ENCODE results near the gene AVPR2.

The AVPR2 gene

GRCh38 chrX:153953892-153954557 is 49.6 kb downstream of the AVPR2 start:
- in situ Hi-C loops (cut with MboI; ENCODE audit: low sequenced_read_pairs, unreplicated experiment): no loop called here
- no peak for TF ChIP-seq CTCF (IDR thresholded peaks at IDR 0.05; ENCODE audit: borderline replicate concordance, control extremely low read depth, extremely low read depth, insufficient read depth, missing control alignments)

GRCh38 chrX:153954558-153955227 is 50.2 kb downstream of the AVPR2 start:
- DNase-seq (ENCODE audit: low spot score): no peak
- in situ Hi-C loops (cut with MboI; ENCODE audit: low sequenced_read_pairs, unreplicated experiment): no loop called here
- no peak for TF ChIP-seq CTCF (IDR thresholded peaks at IDR 0.05; ENCODE audit: borderline replicate concordance, control extremely low read depth, extremely low read depth, insufficient read depth, missing control alignments)

More at GRCh38 chrX:153953892-153954557, 49.6 kb downstream of the AVPR2 start:
- DNase-seq (ENCODE audit: low spot score): no peak

GRCh38 chrX:153955228-153955732 is 50.8 kb downstream of the AVPR2 start:
- in situ Hi-C loops (cut with MboI; ENCODE audit: low sequenced_read_pairs, unreplicated experiment): no loop called here
- no peak for DNase-seq (ENCODE audit: low spot score)
- no peak for TF ChIP-seq CTCF (IDR thresholded peaks at IDR 0.05; ENCODE audit: borderline replicate concordance, control extremely low read depth, extremely low read depth, insufficient read depth, missing control alignments)

DNA sequence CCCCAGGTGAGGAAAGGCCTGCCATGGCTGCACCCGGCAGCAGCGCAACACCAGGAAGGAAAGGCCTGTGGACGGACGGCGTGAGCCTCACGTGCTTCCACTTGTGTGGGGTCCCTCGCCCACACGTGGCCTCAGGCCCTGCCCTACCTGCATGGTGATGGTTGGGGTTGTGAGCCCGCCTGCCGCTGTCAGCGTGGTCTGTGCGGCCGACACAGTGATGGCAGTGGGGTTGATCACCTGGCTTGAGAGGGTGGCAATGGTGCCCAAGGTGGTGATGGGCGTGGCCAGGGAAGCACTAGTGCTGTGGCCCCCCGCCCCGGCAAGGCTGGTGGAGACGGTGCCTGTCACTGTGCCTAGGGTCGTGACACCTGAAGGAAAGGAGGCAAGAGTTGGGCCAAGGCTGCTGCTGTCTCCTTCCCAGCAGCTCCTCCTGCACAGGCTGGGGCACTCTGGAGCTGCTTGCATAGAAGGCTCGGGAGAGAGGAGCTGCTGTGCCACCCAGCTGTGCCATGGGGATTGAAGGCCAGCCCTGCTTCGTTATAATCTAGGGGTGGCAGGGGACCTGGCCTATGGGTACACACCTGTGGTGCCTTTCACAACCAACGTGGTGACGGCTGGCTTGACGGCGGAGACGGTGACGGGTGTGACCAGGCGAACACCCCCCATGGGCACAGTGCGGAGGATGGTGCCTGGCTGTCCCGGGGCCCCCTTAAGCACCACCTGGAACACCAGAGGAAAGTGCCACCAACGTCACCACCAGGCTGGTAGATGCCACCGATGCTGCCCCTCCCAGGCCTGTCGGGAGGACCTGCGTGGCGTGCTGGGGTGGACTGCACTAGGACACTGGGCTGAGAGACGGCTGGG is 51.8 kb downstream of the AVPR2 start:
- in situ Hi-C loops (cut with MboI; ENCODE audit: low sequenced_read_pairs, unreplicated experiment): no loop called here
- TF ChIP-seq CTCF (IDR thresholded peaks at IDR 0.05; ENCODE audit: borderline replicate concordance, control extremely low read depth, extremely low read depth, insufficient read depth, missing control alignments): no peak
- no peak for DNase-seq (ENCODE audit: low spot score)
